SK-N-SH treated with all-trans-retinoic acid at 6 μM for 48 hours (cell line): ENCODE data around the gene DAGLA.

Experiments used
- TCF4 ChIP-seq: fragments of 250-450 bp; sonication (Bioruptor Pico); IDR thresholded peaks from 2 replicates; pipeline ENCODE4 v1.8.0; 2021; ENCODE audit warnings: mild to moderate bottlenecking, moderate library complexity, borderline replicate concordance
- ZFP30 ChIP-seq: fragments of 450-650 bp; formaldehyde crosslinking; IDR thresholded peaks from 2 replicates; pipeline ENCODE4 v1.5.0; 2022; ENCODE audit warnings: mild to moderate bottlenecking, moderate library complexity
- TF ChIP-seq, protein P1 (sequence below): fragments of 250-450 bp; sonication (Bioruptor Pico); IDR thresholded peaks from 2 replicates; pipeline ENCODE4 v1.8.0; 2020; ENCODE audit warnings: mild to moderate bottlenecking, moderate library complexity, borderline replicate concordance

DNA sequence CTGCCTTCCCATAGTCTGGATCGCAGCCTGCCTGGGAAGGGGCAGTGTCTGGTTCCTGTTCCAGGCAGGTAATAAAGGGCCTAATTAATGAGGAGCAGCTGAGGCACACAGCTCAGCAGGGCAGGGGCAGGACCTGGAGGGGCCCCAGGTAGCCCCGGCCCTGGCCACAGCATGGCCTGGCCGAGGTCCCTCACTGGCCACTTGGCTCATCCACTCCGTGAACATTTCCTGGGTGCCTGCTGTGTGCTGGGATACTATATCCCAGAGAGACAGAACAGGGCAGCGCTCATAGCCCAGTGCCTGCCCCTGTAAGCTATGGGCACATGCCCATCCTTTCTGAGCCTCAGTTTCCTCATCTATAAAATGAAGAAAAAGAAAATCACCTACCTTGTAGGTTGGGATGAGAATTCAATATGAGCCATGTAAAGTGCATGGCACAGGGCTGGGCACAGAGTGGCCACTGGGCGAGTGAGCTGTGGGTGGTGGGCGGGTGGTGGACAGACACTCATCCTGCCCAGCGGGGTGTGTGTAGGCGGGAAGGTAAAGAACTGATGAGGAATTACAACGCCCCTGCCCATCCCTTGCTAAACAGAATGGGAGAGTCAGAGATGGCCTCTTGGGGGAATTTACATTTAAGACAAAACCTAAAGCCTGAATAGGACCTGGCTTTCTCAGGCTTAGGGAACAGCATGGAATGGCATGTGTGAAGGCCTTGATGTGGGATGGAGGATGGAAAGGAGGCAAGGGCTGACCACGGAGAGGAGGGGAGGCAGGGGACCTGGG, 81.4 kb downstream of the DAGLA start:
- TF ChIP-seq TCF4 (CRISPR knock-in tag) (no peak), ZFP30 (CRISPR knock-in tag) (no peak)
- TF ChIP-seq, protein P1, sequence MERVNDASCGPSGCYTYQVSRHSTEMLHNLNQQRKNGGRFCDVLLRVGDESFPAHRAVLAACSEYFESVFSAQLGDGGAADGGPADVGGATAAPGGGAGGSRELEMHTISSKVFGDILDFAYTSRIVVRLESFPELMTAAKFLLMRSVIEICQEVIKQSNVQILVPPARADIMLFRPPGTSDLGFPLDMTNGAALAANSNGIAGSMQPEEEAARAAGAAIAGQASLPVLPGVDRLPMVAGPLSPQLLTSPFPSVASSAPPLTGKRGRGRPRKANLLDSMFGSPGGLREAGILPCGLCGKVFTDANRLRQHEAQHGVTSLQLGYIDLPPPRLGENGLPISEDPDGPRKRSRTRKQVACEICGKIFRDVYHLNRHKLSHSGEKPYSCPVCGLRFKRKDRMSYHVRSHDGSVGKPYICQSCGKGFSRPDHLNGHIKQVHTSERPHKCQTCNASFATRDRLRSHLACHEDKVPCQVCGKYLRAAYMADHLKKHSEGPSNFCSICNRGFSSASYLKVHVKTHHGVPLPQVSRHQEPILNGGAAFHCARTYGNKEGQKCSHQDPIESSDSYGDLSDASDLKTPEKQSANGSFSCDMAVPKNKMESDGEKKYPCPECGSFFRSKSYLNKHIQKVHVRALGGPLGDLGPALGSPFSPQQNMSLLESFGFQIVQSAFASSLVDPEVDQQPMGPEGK, result no peak
